Measurements from ENCODE around the gene BAG1.

The BAG1 gene

GRCh38 chr9:33273266-33273971 is 8.9 kb upstream of the BAG1 start:
- no peak for DNase-seq

- no peak for DNase-seq
Measured at GRCh38 chr9:33272061-33272460, 7.6 kb upstream of the BAG1 start.

- DNase-seq = no peak
Measured at GRCh38 chr9:33270146-33270545, 5.6 kb upstream of the BAG1 start.

GRCh38 chr9:33267151-33267767 is 2.8 kb upstream of the BAG1 start:
- no peak for DNase-seq

- no peak for DNase-seq
Measured at GRCh38 chr9:33265211-33265865, 830 bp upstream of the BAG1 start.

- peak; percentile 33 for DNase-seq
Measured at GRCh38 chr9:33264003-33264472, 470 bp downstream of the BAG1 start.

- DNase-seq = peak; percentile 33
Measured at GRCh38 chr9:33263131-33264002, 1.1 kb downstream of the BAG1 start.

- DNase-seq = no peak
Measured at GRCh38 chr9:33260372-33260771, 4.1 kb downstream of the BAG1 start.

- DNase-seq = no peak
Measured at GRCh38 chr9:33257276-33257675, 7.2 kb downstream of the BAG1 start.

GRCh38 chr9:33256236-33256635 is 8.3 kb downstream of the BAG1 start:
- DNase-seq = no peak

GRCh38 chr9:33255471-33255870 is 9.0 kb downstream of the BAG1 start:
- no peak for DNase-seq

GRCh38 chr9:33255014-33255413 is 9.5 kb downstream of the BAG1 start:
- DNase-seq = no peak

- DNase-seq = no peak
Measured at GRCh38 chr9:33254211-33254610, 10.3 kb downstream of the BAG1 start.

GRCh38 chr9:33250458-33250995 is 14.0 kb downstream of the BAG1 start:
- DNase-seq = no peak

- DNase-seq = no peak
Measured at GRCh38 chr9:33249983-33250382, 14.5 kb downstream of the BAG1 start.

- no peak for DNase-seq
Measured at GRCh38 chr9:33249087-33249658, 15.3 kb downstream of the BAG1 start.

GRCh38 chr9:33248606-33249005 is 15.9 kb downstream of the BAG1 start:
- DNase-seq = no peak

GRCh38 chr9:33246269-33246860 is 18.1 kb downstream of the BAG1 start:
- DNase-seq = no peak

- no peak for DNase-seq
Measured at GRCh38 chr9:33245341-33245740, 19.2 kb downstream of the BAG1 start.

- no peak for DNase-seq
Measured at GRCh38 chr9:33244137-33244784, 20.2 kb downstream of the BAG1 start.

- no peak for DNase-seq
Measured at GRCh38 chr9:33242609-33243134, 21.8 kb downstream of the BAG1 start.
